Glutamatergic neuron (in vitro differentiated cells): ENCODE results near the gene SEC11C. TPM values are rescaled to one million over a fixed set of nuclear protein-coding genes. Genes with fewer than 3 reads are reported as not detected.

Experiments
- DNase-seq: peaks from one replicate; pipeline ENCODE4 v3.0.0; 2022
- H3K27ac Mint-ChIP-seq: one replicate; pipeline ENCODE4 v1.8.0; 2020; ENCODE audit warnings: mild to moderate bottlenecking, mixed read lengths, inconsistent platforms; ENCODE audit not compliant: unreplicated experiment
- H3K27me3 Mint-ChIP-seq: one replicate; pipeline ENCODE4 v1.8.0; 2020; ENCODE audit warnings: mild to moderate bottlenecking, moderate library complexity, mixed read lengths, inconsistent platforms; ENCODE audit not compliant: unreplicated experiment
- H3K36me3 Mint-ChIP-seq: one replicate; pipeline ENCODE4 v1.8.0; 2020; ENCODE audit warnings: mild to moderate bottlenecking, mixed read lengths, inconsistent platforms; ENCODE audit not compliant: unreplicated experiment
- H3K4me1 Mint-ChIP-seq: one replicate; pipeline ENCODE4 v1.8.0; 2020; ENCODE audit warnings: mild to moderate bottlenecking, low read depth, mixed read lengths, inconsistent platforms; ENCODE audit not compliant: unreplicated experiment
- H3K4me3 Mint-ChIP-seq: one replicate; pipeline ENCODE4 v1.8.0; 2020; ENCODE audit warnings: mild to moderate bottlenecking, mixed read lengths, inconsistent platforms; ENCODE audit not compliant: unreplicated experiment
- H3K9me3 Mint-ChIP-seq: one replicate; pipeline ENCODE4 v1.8.0; 2020; ENCODE audit warnings: mild to moderate bottlenecking, moderate library complexity, mixed read lengths, inconsistent platforms; ENCODE audit not compliant: unreplicated experiment
- CTCF ChIP-seq: fragments of 200-600 bp; sonication (generic); IDR thresholded peaks from one replicate; pipeline ENCODE4 v1.5.0; 2021; ENCODE audit not compliant: partially characterized antibody, unreplicated experiment
- total RNA-seq: library from RNA; stranded (reverse); fragmentation: NEBNext Ultra II Directional; extraction: Animal tissue kit (Norgen Biotek cat#: 25700); gene quantifications from one replicate; pipeline ENCODE4 v1.2.1, GENCODE V29; 2021; ENCODE audit not compliant: unreplicated experiment

The SEC11C gene
- total RNA-seq, 1 donor from 2014 or later = 77.7 TPM

DNA sequence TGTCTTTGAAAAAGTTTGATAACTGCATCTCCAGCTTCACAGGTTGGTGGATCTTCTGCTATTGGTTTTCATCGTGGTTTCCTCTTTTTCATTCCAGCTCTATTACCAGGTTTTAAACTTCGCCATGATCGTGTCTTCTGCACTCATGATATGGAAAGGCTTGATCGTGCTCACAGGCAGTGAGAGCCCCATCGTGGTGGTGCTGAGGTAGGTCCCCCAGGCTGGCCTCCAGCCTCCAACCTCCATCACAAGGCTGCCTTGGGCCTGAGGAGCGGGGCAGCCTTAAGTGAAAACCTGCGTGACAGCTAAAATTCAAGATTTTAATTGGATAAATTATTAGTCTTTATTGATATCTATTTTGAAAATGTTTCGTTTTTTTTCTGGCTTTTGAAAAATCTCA lies 9.7 kb downstream of the SEC11C start:
- Mint-ChIP-seq H3K27ac (no peak overlapping the region), H3K36me3 (no peaks in the 10 kb centered on the region), H3K9me3 (no peaks in the 10 kb centered on the region), H3K4me1 (no peaks in the 10 kb centered on the region), H3K4me3 (no peak overlapping the region), H3K27me3 (no peaks in the 10 kb centered on the region)
- no peak for DNase-seq
- TF ChIP-seq CTCF = no peak

- no peaks in the 10 kb centered on the region for H3K36me3 Mint-ChIP-seq
- no peaks in the 10 kb centered on the region for H3K9me3 Mint-ChIP-seq
- H3K4me1 Mint-ChIP-seq = no peaks in the 10 kb centered on the region
- no peak for DNase-seq
- H3K27ac Mint-ChIP-seq = no peak overlapping the region
- TF ChIP-seq CTCF = no peak
- peaks cover under 1% of the 10 kb centered on the region for H3K27me3 Mint-ChIP-seq
- H3K4me3 Mint-ChIP-seq = no peak overlapping the region
Observed at GRCh38 chr18:59150236-59150635, 10.6 kb downstream of the SEC11C start.

- H3K36me3 Mint-ChIP-seq = no peaks in the 10 kb centered on the region
Observed at GRCh38 chr18:59155153-59155552, 15.5 kb downstream of the SEC11C start.

DNA sequence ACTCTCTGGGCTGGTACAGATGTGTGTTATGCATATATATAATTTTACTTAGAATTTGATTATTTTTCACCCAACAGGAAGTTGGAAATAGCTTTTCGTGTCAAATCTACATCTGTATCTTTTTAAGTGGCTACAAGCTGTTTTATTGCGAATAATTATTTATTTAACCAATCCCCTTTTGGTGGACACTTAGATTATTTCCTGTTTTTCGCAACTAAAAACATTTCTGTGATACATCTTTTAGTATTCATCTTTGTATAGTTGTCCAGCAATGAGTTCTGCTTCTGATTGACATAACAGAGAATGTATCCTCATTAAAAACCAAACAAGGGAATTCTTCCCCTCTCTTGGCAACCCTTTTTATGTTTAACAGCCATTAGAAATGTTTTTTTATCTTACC lies 16.6 kb downstream of the SEC11C start:
- Mint-ChIP-seq H3K27me3 (peaks cover 2% of the 10 kb centered on the region), H3K36me3 (no peaks in the 10 kb centered on the region), H3K4me3 (no peak overlapping the region), H3K27ac (no peak overlapping the region), H3K4me1 (no peaks in the 10 kb centered on the region), H3K9me3 (no peaks in the 10 kb centered on the region)
- DNase-seq = no peak
- no peak for TF ChIP-seq CTCF

More at GRCh38 chr18:59155153-59155552, 15.5 kb downstream of the SEC11C start:
- Mint-ChIP-seq H3K4me3 (no peak overlapping the region), H3K27me3 (peaks cover 2% of the 10 kb centered on the region), H3K9me3 (no peaks in the 10 kb centered on the region), H3K4me1 (no peaks in the 10 kb centered on the region), H3K27ac (no peak overlapping the region)
- DNase-seq = no peak
- no peak for TF ChIP-seq CTCF

GRCh38 chr18:59159265-59159664 lies 19.6 kb downstream of the SEC11C start:
- Mint-ChIP-seq H3K27ac (no peak overlapping the region), H3K4me1 (no peaks in the 10 kb centered on the region), H3K36me3 (no peaks in the 10 kb centered on the region), H3K27me3 (peaks cover 2% of the 10 kb centered on the region), H3K4me3 (no peak overlapping the region), H3K9me3 (no peaks in the 10 kb centered on the region)
- no peak for TF ChIP-seq CTCF
- no peak for DNase-seq
